ENCODE data around the gene ARID4A.

GRCh38 chr14:58414845-58415244 lies 116.5 kb downstream of the ARID4A start:
- TF ChIP-seq TCF4 (CRISPR knock-in tag; IDR thresholded peaks at IDR 0.05; ENCODE audit: borderline replicate concordance) (no peak), ESRRG (CRISPR knock-in tag; IDR thresholded peaks at IDR 0.05) (no peak), ZFP30 (CRISPR knock-in tag; IDR thresholded peaks at IDR 0.05) (no peak), ARNTL (CRISPR knock-in tag; IDR thresholded peaks at IDR 0.05; ENCODE audit: borderline replicate concordance, low read depth) (no peak), OSR1 (CRISPR knock-in tag; IDR thresholded peaks at IDR 0.05) (no peak), CSRNP3 (CRISPR knock-in tag; IDR thresholded peaks at IDR 0.05) (no peak), SNAI2 (CRISPR knock-in tag; IDR thresholded peaks at IDR 0.05) (no peak)
